ENCODE measurements around the gene IFITM1. TPM values are rescaled to one million over a fixed set of nuclear protein-coding genes. Genes with fewer than 3 reads are reported as not detected.

IFITM1 gene
- total and polyA plus RNA-seq, 9 of the 15 experiments (the other 6 are each of a cell fraction or from before 2014, with no cell fraction given) = 691 to 5,579 (median 974) TPM

- TF ChIP-seq VEZF1 (CRISPR knock-in tag; IDR thresholded peaks at IDR 0.05) (peak; percentile 60), MAFK (IDR thresholded peaks at IDR 0.05; ENCODE audit: low read length) (no peak), RCOR1 (IDR thresholded peaks at IDR 0.05; ENCODE audit: borderline replicate concordance in 1 of 2, low read depth in 2 of 2, low read length in 2 of 2) (peak in 1 of 2 experiments; percentile 31; a peak in 1 of 4 replicates), YBX1 (IDR thresholded peaks at IDR 0.05) (no peak), MEIS2 (IDR thresholded peaks at IDR 0.05; ENCODE audit: partially characterized antibody) (peak; percentile 19), CEBPG (CRISPR knock-in tag; IDR thresholded peaks at IDR 0.05) (peak; percentile 56; the same call in 1 of the 2 replicates), CEBPG (tag; conservative IDR thresholded peaks at IDR 0.05 in 1 of 2, IDR thresholded peaks at IDR 0.05 in 1 of 2) (peak in 1 of 2 experiments; percentile 56; a peak in 1 of 4 replicates), KDM2B (CRISPR knock-in tag; IDR thresholded peaks at IDR 0.05) (no peak), REST (IDR thresholded peaks at IDR 0.05; ENCODE audit: borderline replicate concordance) (0 out of 2 replicates have a peak, but pooled peaks have one; percentile 15), REST (CRISPR knock-in tag; IDR thresholded peaks at IDR 0.05; ENCODE audit: low read depth) (no peak), SMARCE1 (IDR thresholded peaks at IDR 0.05) (peak; percentile 40; the same call in 1 of the 2 replicates), KAT2B (IDR thresholded peaks at IDR 0.05; ENCODE audit: low read depth, low read length) (no peak), CTBP1 (IDR thresholded peaks at IDR 0.05; ENCODE audit: borderline replicate concordance) (peak; percentile 81; the same call in 1 of the 2 replicates), NFYB (IDR thresholded peaks at IDR 0.05; ENCODE audit: extremely low read depth, insufficient read length) (no peak), HMGN3 (IDR thresholded peaks at IDR 0.05; ENCODE audit: borderline replicate concordance, extremely low read depth, insufficient read length, low read depth, low read length) (no peak), ZFX (CRISPR knock-in tag; IDR thresholded peaks at IDR 0.05) (peak; percentile 38), BCOR (IDR thresholded peaks at IDR 0.05) (no peak)
- TF ChIP-seq, protein P1, sequence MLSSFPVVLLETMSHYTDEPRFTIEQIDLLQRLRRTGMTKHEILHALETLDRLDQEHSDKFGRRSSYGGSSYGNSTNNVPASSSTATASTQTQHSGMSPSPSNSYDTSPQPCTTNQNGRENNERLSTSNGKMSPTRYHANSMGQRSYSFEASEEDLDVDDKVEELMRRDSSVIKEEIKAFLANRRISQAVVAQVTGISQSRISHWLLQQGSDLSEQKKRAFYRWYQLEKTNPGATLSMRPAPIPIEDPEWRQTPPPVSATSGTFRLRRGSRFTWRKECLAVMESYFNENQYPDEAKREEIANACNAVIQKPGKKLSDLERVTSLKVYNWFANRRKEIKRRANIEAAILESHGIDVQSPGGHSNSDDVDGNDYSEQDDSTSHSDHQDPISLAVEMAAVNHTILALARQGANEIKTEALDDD (IDR thresholded peaks at IDR 0.05) = peak; percentile 87
These were observed 20.6 kb downstream of the IFITM1 start (continued) for GRCh38 chr11:334264-334994.

Data from K562 (cell line).